Measurements from ENCODE around the gene ZNF823. TPM values are rescaled to one million over a fixed set of nuclear protein-coding genes. Genes with fewer than 3 reads are reported as not detected.

The ZNF823 gene
- total RNA-seq, 1 donor from 2014 or later: 6.1 TPM

GRCh38 chr19:11729586-11729985 lies 9.2 kb downstream of the ZNF823 start:
- Histone ChIP-seq H3K36me3 (ENCODE audit: control insufficient read depth, insufficient read depth, low read length) (no peaks in the 10 kb centered on the region), H3K4me3 (ENCODE audit: low read depth, low read length) (no peak overlapping the region), H3K27me3 (ENCODE audit: control insufficient read depth, insufficient read depth, low read length) (no peaks in the 10 kb centered on the region)
- FAIRE-seq (no peak), DNase-seq (ENCODE audit: low read depth) (no peak)
- TF ChIP-seq, protein P1, sequence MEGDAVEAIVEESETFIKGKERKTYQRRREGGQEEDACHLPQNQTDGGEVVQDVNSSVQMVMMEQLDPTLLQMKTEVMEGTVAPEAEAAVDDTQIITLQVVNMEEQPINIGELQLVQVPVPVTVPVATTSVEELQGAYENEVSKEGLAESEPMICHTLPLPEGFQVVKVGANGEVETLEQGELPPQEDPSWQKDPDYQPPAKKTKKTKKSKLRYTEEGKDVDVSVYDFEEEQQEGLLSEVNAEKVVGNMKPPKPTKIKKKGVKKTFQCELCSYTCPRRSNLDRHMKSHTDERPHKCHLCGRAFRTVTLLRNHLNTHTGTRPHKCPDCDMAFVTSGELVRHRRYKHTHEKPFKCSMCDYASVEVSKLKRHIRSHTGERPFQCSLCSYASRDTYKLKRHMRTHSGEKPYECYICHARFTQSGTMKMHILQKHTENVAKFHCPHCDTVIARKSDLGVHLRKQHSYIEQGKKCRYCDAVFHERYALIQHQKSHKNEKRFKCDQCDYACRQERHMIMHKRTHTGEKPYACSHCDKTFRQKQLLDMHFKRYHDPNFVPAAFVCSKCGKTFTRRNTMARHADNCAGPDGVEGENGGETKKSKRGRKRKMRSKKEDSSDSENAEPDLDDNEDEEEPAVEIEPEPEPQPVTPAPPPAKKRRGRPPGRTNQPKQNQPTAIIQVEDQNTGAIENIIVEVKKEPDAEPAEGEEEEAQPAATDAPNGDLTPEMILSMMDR (IDR thresholded peaks at IDR 0.05; ENCODE audit: insufficient read depth, low read length, severe bottlenecking): no peak

- TF ChIP-seq, protein P1 (IDR thresholded peaks at IDR 0.05; ENCODE audit: insufficient read depth, low read length, severe bottlenecking): no peak
- H3K4me3 ChIP-seq (ENCODE audit: low read depth, low read length): no peak overlapping the region
- no peaks in the 10 kb centered on the region for H3K27me3 ChIP-seq (ENCODE audit: control insufficient read depth, insufficient read depth, low read length)
- DNase-seq (ENCODE audit: low read depth) (no peak), FAIRE-seq (no peak)
- peaks cover 5% of the 10 kb centered on the region for H3K36me3 ChIP-seq (ENCODE audit: control insufficient read depth, insufficient read depth, low read length)
These were observed 16.3 kb downstream of the ZNF823 start for GRCh38 chr19:11722414-11722813.

DNA sequence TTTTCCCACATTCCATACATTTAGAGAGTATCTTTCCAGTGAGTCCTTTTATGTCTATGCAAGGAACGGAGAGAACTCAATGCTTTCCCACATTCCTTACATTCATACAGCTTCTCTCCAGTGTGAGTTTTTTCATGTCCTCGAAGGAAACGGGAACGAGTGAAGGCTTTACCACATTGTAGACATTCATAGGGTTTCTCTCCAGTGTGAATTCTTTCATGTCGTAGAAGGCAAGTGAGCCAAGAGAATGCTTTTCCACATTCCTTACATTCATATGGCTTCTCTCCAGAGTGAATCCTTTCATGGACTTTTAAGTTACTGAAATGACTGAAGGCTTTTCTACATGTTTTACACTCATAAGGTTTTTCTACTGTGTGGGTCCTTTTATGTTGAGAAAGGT lies 17.1 kb downstream of the ZNF823 start:
- Histone ChIP-seq H3K36me3 (ENCODE audit: control insufficient read depth, insufficient read depth, low read length) (peaks cover 5% of the 10 kb centered on the region), H3K4me3 (ENCODE audit: low read depth, low read length) (no peak overlapping the region), H3K27me3 (ENCODE audit: control insufficient read depth, insufficient read depth, low read length) (no peaks in the 10 kb centered on the region)
- TF ChIP-seq, protein P1 (IDR thresholded peaks at IDR 0.05; ENCODE audit: insufficient read depth, low read length, severe bottlenecking): no peak
- no peak for DNase-seq (ENCODE audit: low read depth)
- FAIRE-seq: no peak

- TF ChIP-seq, protein P1 (IDR thresholded peaks at IDR 0.05; ENCODE audit: insufficient read depth, low read length, severe bottlenecking): no peak
- H3K27me3 ChIP-seq (ENCODE audit: control insufficient read depth, insufficient read depth, low read length): no peaks in the 10 kb centered on the region
- H3K36me3 ChIP-seq (ENCODE audit: control insufficient read depth, insufficient read depth, low read length): no peaks in the 10 kb centered on the region
- FAIRE-seq (no peak), DNase-seq (ENCODE audit: low read depth) (no peak)
- no peak overlapping the region for H3K4me3 ChIP-seq (ENCODE audit: low read depth, low read length)
These were observed 28.4 kb downstream of the ZNF823 start for GRCh38 chr19:11710313-11710712.

GRCh38 chr19:11708457-11708856 lies 30.3 kb downstream of the ZNF823 start:
- DNase-seq (ENCODE audit: low read depth) (no peak), FAIRE-seq (no peak)
- Histone ChIP-seq H3K36me3 (ENCODE audit: control insufficient read depth, insufficient read depth, low read length) (no peaks in the 10 kb centered on the region), H3K4me3 (ENCODE audit: low read depth, low read length) (no peak overlapping the region), H3K27me3 (ENCODE audit: control insufficient read depth, insufficient read depth, low read length) (no peaks in the 10 kb centered on the region)
- TF ChIP-seq, protein P1 (IDR thresholded peaks at IDR 0.05; ENCODE audit: insufficient read depth, low read length, severe bottlenecking): no peak

DNA sequence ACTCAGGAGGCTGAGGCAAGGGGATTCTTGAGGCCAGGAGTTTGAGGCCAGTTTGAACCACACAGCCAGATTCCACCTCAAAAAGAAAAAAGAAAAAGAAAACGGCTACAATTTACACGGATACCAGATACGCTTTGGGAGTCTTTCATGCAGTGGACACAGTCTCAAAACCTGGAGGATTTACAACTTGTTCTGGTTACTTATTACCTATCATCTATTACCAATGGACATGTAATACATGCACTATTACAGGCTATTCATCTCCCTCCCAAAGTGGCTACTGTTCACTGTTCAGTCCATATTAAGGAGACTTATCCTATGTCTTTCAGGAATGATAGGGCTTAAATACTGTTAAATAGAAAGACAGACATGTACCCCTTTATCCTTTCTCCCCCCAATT lies 33.3 kb downstream of the ZNF823 start:
- no peak overlapping the region for H3K4me3 ChIP-seq (ENCODE audit: low read depth, low read length)
- TF ChIP-seq, protein P1 (IDR thresholded peaks at IDR 0.05; ENCODE audit: insufficient read depth, low read length, severe bottlenecking): no peak
- FAIRE-seq: no peak
- DNase-seq (ENCODE audit: low read depth): no peak
- H3K36me3 ChIP-seq (ENCODE audit: control insufficient read depth, insufficient read depth, low read length): no peaks in the 10 kb centered on the region
- H3K27me3 ChIP-seq (ENCODE audit: control insufficient read depth, insufficient read depth, low read length): no peaks in the 10 kb centered on the region
